Dermis microvascular lymphatic vessel endothelial cell (primary cell): ENCODE data around the gene ABCA2. TPM values are rescaled to one million over a fixed set of nuclear protein-coding genes. Genes with fewer than 3 reads are reported as not detected.

Experiments
- DNase-seq, 2 donors: peaks; one replicate each; pipeline versions ENCODE4 v3.0.0 to v3.0.0-alpha.2; 2010; ENCODE audit warnings: low read depth in 2 of 2
- total RNA-seq: library from RNA; depleted of rRNA; stranded (reverse); fragments of >200 nt; gene quantifications from 2 replicates; pipeline ENCODE4 v1.2.1, GENCODE V29; 2014

Gene ABCA2
- total RNA-seq, 1 donor from 2014 or later: 4.5 TPM

GRCh38 chr9:136963751-136964150 lies 64.3 kb downstream of the ABCA2 start:
- DNase-seq: no peak

- DNase-seq: no peak
Observed at GRCh38 chr9:136963341-136963740, 64.7 kb downstream of the ABCA2 start.

- DNase-seq: no peak
Observed at GRCh38 chr9:136962701-136963248, 65.3 kb downstream of the ABCA2 start.

GRCh38 chr9:136962163-136962562 lies 65.9 kb downstream of the ABCA2 start:
- no peak for DNase-seq

- no peak for DNase-seq
Observed at GRCh38 chr9:136961279-136962065, 66.6 kb downstream of the ABCA2 start.

GRCh38 chr9:136960938-136961275 lies 67.1 kb downstream of the ABCA2 start:
- no peak for DNase-seq

- DNase-seq: no peak
Observed at GRCh38 chr9:136960212-136960937, 67.7 kb downstream of the ABCA2 start.

- no peak for DNase-seq
Observed at GRCh38 chr9:136958898-136959850, 68.9 kb downstream of the ABCA2 start.

- no peak for DNase-seq
Observed at GRCh38 chr9:136958473-136958872, 69.6 kb downstream of the ABCA2 start.

- no peak for DNase-seq
Observed at GRCh38 chr9:136957901-136958300, 70.1 kb downstream of the ABCA2 start.

GRCh38 chr9:136957461-136957860 lies 70.6 kb downstream of the ABCA2 start:
- no peak for DNase-seq

Other genes with a start within 250 kb of the ABCA2 start
- 54.1 and 58.8 TPM in 2 replicates for gene TMEM141, start 236.9 kb downstream of the ABCA2 start, total RNA-seq
- gene CCDC183, start 231.9 kb downstream of the ABCA2 start, total RNA-seq: 0.26 and 0.51 TPM in 2 replicates
- gene RABL6, start 220.3 kb downstream of the ABCA2 start, total RNA-seq: 51.1 and 67.6 TPM in 2 replicates
- gene AJM1, start 185.8 kb downstream of the ABCA2 start, total RNA-seq: 0.51 and 0.89 TPM in 2 replicates
- gene PHPT1, start 178.8 kb downstream of the ABCA2 start, total RNA-seq: 207 and 242 TPM in 2 replicates
- 0.64 and 1.1 TPM in 2 replicates for gene MAMDC4, start 175.9 kb downstream of the ABCA2 start, total RNA-seq
- 236 and 240 TPM in 2 replicates for gene EDF1, start 161.9 kb downstream of the ABCA2 start, total RNA-seq
- 13.0 and 21.9 TPM in 2 replicates for gene TRAF2, start 141.7 kb downstream of the ABCA2 start, total RNA-seq
- 130 and 218 TPM in 2 replicates for gene FBXW5, start 83.5 kb downstream of the ABCA2 start, total RNA-seq
- 0.51 and 0.77 TPM in 2 replicates for gene C8G, start 83.0 kb downstream of the ABCA2 start, total RNA-seq
- gene LCN12, start 76.0 kb downstream of the ABCA2 start, total RNA-seq: not detected in 2 replicates
- gene PTGDS, start 50.7 kb downstream of the ABCA2 start, total RNA-seq: 0.13 and 0.25 TPM in 2 replicates
- gene LCNL1, start 45.2 kb downstream of the ABCA2 start, total RNA-seq: not detected in 2 replicates
- 6.7 and 8.5 TPM in 2 replicates for gene PAXX, start 35.8 kb downstream of the ABCA2 start, total RNA-seq
- gene CLIC3, start 31.7 kb downstream of the ABCA2 start, total RNA-seq: not detected in 2 replicates
- not detected in 2 replicates for gene FUT7, start 3.9 kb upstream of the ABCA2 start, total RNA-seq
- 10.0 and 14.4 TPM in 2 replicates for gene NPDC1, start 17.9 kb upstream of the ABCA2 start, total RNA-seq
- gene ENTPD2, start 25.8 kb upstream of the ABCA2 start, total RNA-seq: not detected in 2 replicates
- gene SAPCD2, start 42.3 kb upstream of the ABCA2 start, total RNA-seq: 5.1 and 10.3 TPM in 2 replicates
- gene UAP1L1, start 49.3 kb upstream of the ABCA2 start, total RNA-seq: 12.8 and 30.1 TPM in 2 replicates
- gene MAN1B1, start 58.7 kb upstream of the ABCA2 start, total RNA-seq: 42.7 and 56.8 TPM in 2 replicates
- gene DPP7, start 86.5 kb upstream of the ABCA2 start, total RNA-seq: 66.8 and 112 TPM in 2 replicates
- gene GRIN1, start 110.9 kb upstream of the ABCA2 start, total RNA-seq: 0.13 TPM in 1 of 2 replicates, not detected in the other
- gene LRRC26, start 141.8 kb upstream of the ABCA2 start, total RNA-seq: 0.13 TPM in 1 of 2 replicates, not detected in the other
- not detected in 2 replicates for gene TMEM210, start 143.8 kb upstream of the ABCA2 start, total RNA-seq
- gene ANAPC2, start 160.3 kb upstream of the ABCA2 start, total RNA-seq: 15.1 and 22.1 TPM in 2 replicates
- gene SSNA1, start 160.4 kb upstream of the ABCA2 start, total RNA-seq: 90.5 and 93.1 TPM in 2 replicates
- 3.3 and 4.4 TPM in 2 replicates for gene TPRN, start 172.5 kb upstream of the ABCA2 start, total RNA-seq
- 19.8 and 25.7 TPM in 2 replicates for gene TMEM203, start 177.4 kb upstream of the ABCA2 start, total RNA-seq
- 2.4 and 3.2 TPM in 2 replicates for gene NDOR1, start 177.5 kb upstream of the ABCA2 start, total RNA-seq
- gene RNF208, start 194.0 kb upstream of the ABCA2 start, total RNA-seq: under 0.01 and 0.13 TPM in 2 replicates
- gene CYSRT1, start 196.9 kb upstream of the ABCA2 start, total RNA-seq: 0.13 and 0.25 TPM in 2 replicates
- under 0.01 TPM in 1 of 2 replicates, not detected in the other for gene RNF224, start 199.3 kb upstream of the ABCA2 start, total RNA-seq
- not detected in 2 replicates for gene SLC34A3, start 202.7 kb upstream of the ABCA2 start, total RNA-seq
- gene TUBB4B, start 213.1 kb upstream of the ABCA2 start, total RNA-seq: 127 and 144 TPM in 2 replicates
- gene STPG3, start 223.0 kb upstream of the ABCA2 start, total RNA-seq: not detected in 2 replicates
- 55.4 and 56.7 TPM in 2 replicates for gene NELFB, start 227.1 kb upstream of the ABCA2 start, total RNA-seq
- gene TOR4A, start 249.5 kb upstream of the ABCA2 start, total RNA-seq: 23.5 and 31.4 TPM in 2 replicates